HepG2 (cell line): ENCODE results near the gene NID2. TPM values are rescaled to one million over a fixed set of nuclear protein-coding genes. Genes with fewer than 3 reads are reported as not detected.

Experiments
- ATAC-seq: fragments of 200-7000 bp; cut with Tn5 transposase; 3 replicates; pipeline ENCODE4 v1.9.1; 2020; ENCODE audit warnings: mild to moderate bottlenecking, moderate library complexity
- BruUV-seq: library from RNA; stranded (reverse); fragments of 400-500 nt; replicated peaks from 2 replicates; lab custom pipeline; 2021; lab: Mats Ljungman, UMichigan
- CTCF ChIA-PET: fragments of 300-600 bp; formaldehyde crosslinking; extraction: SDS; loops from one replicate; lab custom pipeline; 2021; ENCODE audit warnings: low total read pairs, inconsistent platforms, low intra/inter-chr PET ratio; lab: Yijun Ruan, JAX
- POLR2A ChIA-PET: fragments of 350-600 bp; sonication (Branson Sonifier 250); formaldehyde crosslinking; loops from one replicate; lab custom pipeline; 2020; ENCODE audit warnings: antibody characterized with exemption, inconsistent platforms; lab: Yijun Ruan, JAX
- DNase-seq: peaks from one replicate; pipeline ENCODE4 v3.0.0-alpha.2; 2015; ENCODE audit warnings: low spot score
- FAIRE-seq: peaks from 3 replicates; lab custom pipeline; 2011; peaks lifted over from hg19 to GRCh38; lab: Jason Lieb, UNC
- H2AFZ ChIP-seq: one replicate; pipeline ENCODE4 v1.6.1; 2011; ENCODE audit warnings: low read length, inconsistent platforms
- H3K27ac ChIP-seq: fragments of 300-600 bp; 3 replicates; pipeline ENCODE4 v1.8.0; 2011; ENCODE audit warnings: mixed run types, mild to moderate bottlenecking, mixed read lengths, low read length, inconsistent platforms; ENCODE audit not compliant: insufficient read depth; ENCODE audit errors: extremely low read length
- H3K27me3 ChIP-seq, 2 experiments: fragments of 200-600 bp in 1 of 2; 2 replicates in 1 of 2; 3 replicates in 1 of 2; pipeline versions ENCODE4 v1.6.0 to v1.8.0; 2011; ENCODE audit warnings: low read length in 2 of 2, mild to moderate bottlenecking in 2 of 2, moderate library complexity in 2 of 2, inconsistent platforms in 1 of 2; ENCODE audit not compliant: insufficient read depth in 2 of 2, control insufficient read depth in 1 of 2
- H3K36me3 ChIP-seq, 2 experiments: fragments of 200-600 bp in 1 of 2; replicated peaks in 1 of 2; 2 replicates in 1 of 2; 3 replicates in 1 of 2; pipeline versions ENCODE4 v1.5.1 to v1.8.0; 2011; ENCODE audit warnings: low read length in 2 of 2, inconsistent platforms in 1 of 2; ENCODE audit not compliant: insufficient read depth in 2 of 2, control insufficient read depth in 1 of 2
- H3K4me1 ChIP-seq: 2 replicates; pipeline ENCODE4 v1.5.1; 2012; ENCODE audit warnings: low read length, inconsistent platforms; ENCODE audit not compliant: insufficient read depth
- H3K4me2 ChIP-seq: 2 replicates; pipeline ENCODE4 v1.6.0; 2011; ENCODE audit warnings: low read depth, low read length, inconsistent platforms
- H3K4me3 ChIP-seq, 3 experiments: fragments of 200-600 bp in 1 of 3; sonication (generic), shearing (Covaris generic) in 1 of 3; replicated peaks in 1 of 3; 2 replicates each; pipeline ENCODE4 v1.5.1; 2011 to 2016; ENCODE audit warnings: low read length in 3 of 3, inconsistent platforms in 2 of 3, low read depth in 2 of 3, mild to moderate bottlenecking in 2 of 3, control low read depth in 1 of 3, mixed read lengths in 1 of 3; ENCODE audit not compliant: insufficient read depth in 1 of 3
- H3K79me2 ChIP-seq: one replicate; pipeline ENCODE4 v1.6.1; 2011; ENCODE audit warnings: low read length, inconsistent platforms; ENCODE audit not compliant: insufficient read depth
- H3K9ac ChIP-seq: 2 replicates; pipeline ENCODE4 v1.6.0; 2011; ENCODE audit warnings: mild to moderate bottlenecking, low read depth, low read length, inconsistent platforms; ENCODE audit not compliant: insufficient read depth
- H3K9me3 ChIP-seq: 2 replicates; pipeline ENCODE4 v1.5.1; 2012; ENCODE audit warnings: mild to moderate bottlenecking, low read length
- H4K20me1 ChIP-seq: 2 replicates; pipeline ENCODE4 v1.6.0; 2011; ENCODE audit warnings: inconsistent platforms, mild to moderate bottlenecking, low read length, moderate library complexity; ENCODE audit not compliant: insufficient read depth
- ATF3 ChIP-seq: sonication (generic); formaldehyde crosslinking; IDR thresholded peaks from 2 replicates; pipeline ENCODE4 v1.4.0; 2020; ENCODE audit warnings: missing genetic modification reagents
- DMTF1 ChIP-seq: sonication (generic); formaldehyde crosslinking; IDR thresholded peaks from 2 replicates; pipeline ENCODE4 v1.4.0; 2020; ENCODE audit warnings: mild to moderate bottlenecking, missing genetic modification reagents
- MED8 ChIP-seq: sonication (generic); formaldehyde crosslinking; IDR thresholded peaks from 2 replicates; pipeline ENCODE4 v1.8.1; 2023; ENCODE audit warnings: mild to moderate bottlenecking, missing genetic modification reagents; ENCODE audit not compliant: insufficient replicate concordance
- MEF2D ChIP-seq: sonication (generic); formaldehyde crosslinking; IDR thresholded peaks from 2 replicates; pipeline ENCODE4 v1.5.1; 2020; ENCODE audit warnings: mild to moderate bottlenecking, missing genetic modification reagents
- ZBTB2 ChIP-seq: sonication (generic); formaldehyde crosslinking; IDR thresholded peaks from 2 replicates; pipeline ENCODE4 v1.8.0; 2022; ENCODE audit warnings: low read depth, missing genetic modification reagents
- ZNF143 ChIP-seq: sonication (generic); formaldehyde crosslinking; IDR thresholded peaks from 2 replicates; pipeline ENCODE4 v1.4.0; 2020; ENCODE audit warnings: missing genetic modification reagents
- ZNF704 ChIP-seq: sonication (generic); formaldehyde crosslinking; IDR thresholded peaks from 2 replicates; pipeline ENCODE4 v1.8.1; 2023; ENCODE audit warnings: mild to moderate bottlenecking, inconsistent platforms, moderate library complexity, missing genetic modification reagents, borderline replicate concordance
- WGBS: methylation state at CpG from one replicate; pipeline ENCODE4 v1.1.6; 2017; ENCODE audit warnings: low lambda C conversion rate; 5-methylcytosine and 5-hydroxymethylcytosine counted together
- in situ Hi-C: cut with HindIII; loops from 2 replicates; pipeline ENCODE4 v1.10.0; 2017; ENCODE audit warnings: low pct_unique_long_range_greater_than_20kb; ENCODE audit not compliant: extremely low pct_ligation_motif_present
- intact Hi-C: fragments of 100-400 bp; cut with micrococcal nuclease; formaldehyde crosslinking; loops from one replicate; pipeline ENCODE4 v1.10.0; 2022; ENCODE audit not compliant: unreplicated experiment
- polyA plus RNA-seq, 8 experiments: library from polyadenylated mRNA; depleted of rRNA in 3 of 8; stranded (reverse) in 7 of 8; unstranded in 1 of 8; fragments of >200 nt; fragmentation: Illumina TruSeq in 4 of 8; extraction: Trizol in 4 of 8; gene quantifications; 2 replicates each; pipeline versions ENCODE4 v1.2.1 to v1.2.3, GENCODE V29; 2011 to 2016; ENCODE audit warnings: low read depth in 4 of 8, missing spikeins in 1 of 8, mixed read lengths in 1 of 8; ENCODE audit not compliant: insufficient read depth in 1 of 8
- total RNA-seq, 5 experiments: library from RNA; depleted of rRNA; stranded (reverse); fragments of >200 nt; fragmentation: Illumina TruSeq; extraction: Trizol; gene quantifications; 2 replicates each; pipeline ENCODE4 v1.2.3, GENCODE V29; 2016; ENCODE audit warnings: low read depth in 1 of 5

NID2 gene
- total and polyA plus RNA-seq, 2 of the 13 experiments (the other 11 are each of a cell fraction or from before 2014, with no cell fraction given) = 0.11 TPM; not detected in 1

- no peaks in the 10 kb centered on the region for H3K27me3 ChIP-seq
- H3K9me3 ChIP-seq = no peaks in the 10 kb centered on the region
- BruUV-seq = no TSS peak
- TF ChIP-seq MED8 (CRISPR knock-in tag) (no peak), ZNF704 (CRISPR knock-in tag) (no peak), ZBTB2 (no peak), ATF3 (CRISPR knock-in tag) (no peak), DMTF1 (no peak), MEF2D (no peak), ZNF143 (no peak)
- TF ChIP-seq, all 625 proteins: peak for 0
- ATAC-seq (no peak), FAIRE-seq (no peak), DNase-seq (no peak)
- 96% methylated on average over 2 of the region's 2 CpGs for WGBS
- no peak overlapping the region for H3K9ac ChIP-seq
- no peak overlapping the region for H3K27ac ChIP-seq
- CTCF ChIA-PET = no interaction called here
- POLR2A ChIA-PET = no interaction called here
- H3K4me3 ChIP-seq = no peak overlapping the region
- no peaks in the 10 kb centered on the region for H4K20me1 ChIP-seq
- no peak overlapping the region for H3K4me2 ChIP-seq
- H3K36me3 ChIP-seq = peaks cover 24 to 94% of the 10 kb centered on the region in 2 experiments
- no peaks in the 10 kb centered on the region for H3K79me2 ChIP-seq
- intact Hi-C loops (no loop called here), in situ Hi-C loops (no loop called here)
- H3K4me1 ChIP-seq = 0 out of 2 replicates have a peak, but pooled peaks cover 6% of the 10 kb centered on the region
- no peak overlapping the region for H2AFZ ChIP-seq
These were observed 63.2 kb downstream of the NID2 start for GRCh38 chr14:52005625-52006024.
